HepG2 (cell line): ENCODE results near the gene ATRNL1. TPM values are rescaled to one million over a fixed set of nuclear protein-coding genes. Genes with fewer than 3 reads are reported as not detected.

Experiments
- ATAC-seq: fragments of 200-7000 bp; cut with Tn5 transposase; 3 replicates; pipeline ENCODE4 v1.9.1; 2020; ENCODE audit warnings: mild to moderate bottlenecking, moderate library complexity
- BruUV-seq: library from RNA; stranded (reverse); fragments of 400-500 nt; replicated peaks from 2 replicates; lab custom pipeline; 2021; lab: Mats Ljungman, UMichigan
- CTCF ChIA-PET: fragments of 300-600 bp; formaldehyde crosslinking; extraction: SDS; loops from one replicate; lab custom pipeline; 2021; ENCODE audit warnings: low total read pairs, inconsistent platforms, low intra/inter-chr PET ratio; lab: Yijun Ruan, JAX
- POLR2A ChIA-PET: fragments of 350-600 bp; sonication (Branson Sonifier 250); formaldehyde crosslinking; loops from one replicate; lab custom pipeline; 2020; ENCODE audit warnings: antibody characterized with exemption, inconsistent platforms; lab: Yijun Ruan, JAX
- DNase-seq: peaks from one replicate; pipeline ENCODE4 v3.0.0-alpha.2; 2015; ENCODE audit warnings: low spot score
- FAIRE-seq: peaks from 3 replicates; lab custom pipeline; 2011; peaks lifted over from hg19 to GRCh38; lab: Jason Lieb, UNC
- H2AFZ ChIP-seq: one replicate; pipeline ENCODE4 v1.6.1; 2011; ENCODE audit warnings: low read length, inconsistent platforms
- H3K27ac ChIP-seq: fragments of 300-600 bp; 3 replicates; pipeline ENCODE4 v1.8.0; 2011; ENCODE audit warnings: mixed run types, mild to moderate bottlenecking, mixed read lengths, low read length, inconsistent platforms; ENCODE audit not compliant: insufficient read depth; ENCODE audit errors: extremely low read length
- H3K27me3 ChIP-seq, 2 experiments: fragments of 200-600 bp in 1 of 2; 2 replicates in 1 of 2; 3 replicates in 1 of 2; pipeline versions ENCODE4 v1.6.0 to v1.8.0; 2011; ENCODE audit warnings: low read length in 2 of 2, mild to moderate bottlenecking in 2 of 2, moderate library complexity in 2 of 2, inconsistent platforms in 1 of 2; ENCODE audit not compliant: insufficient read depth in 2 of 2, control insufficient read depth in 1 of 2
- H3K36me3 ChIP-seq, 2 experiments: fragments of 200-600 bp in 1 of 2; replicated peaks in 1 of 2; 2 replicates in 1 of 2; 3 replicates in 1 of 2; pipeline versions ENCODE4 v1.5.1 to v1.8.0; 2011; ENCODE audit warnings: low read length in 2 of 2, inconsistent platforms in 1 of 2; ENCODE audit not compliant: insufficient read depth in 2 of 2, control insufficient read depth in 1 of 2
- H3K4me1 ChIP-seq: 2 replicates; pipeline ENCODE4 v1.5.1; 2012; ENCODE audit warnings: low read length, inconsistent platforms; ENCODE audit not compliant: insufficient read depth
- H3K4me2 ChIP-seq: 2 replicates; pipeline ENCODE4 v1.6.0; 2011; ENCODE audit warnings: low read depth, low read length, inconsistent platforms
- H3K4me3 ChIP-seq, 3 experiments: fragments of 200-600 bp in 1 of 3; sonication (generic), shearing (Covaris generic) in 1 of 3; replicated peaks in 1 of 3; 2 replicates each; pipeline ENCODE4 v1.5.1; 2011 to 2016; ENCODE audit warnings: low read length in 3 of 3, inconsistent platforms in 2 of 3, low read depth in 2 of 3, mild to moderate bottlenecking in 2 of 3, control low read depth in 1 of 3, mixed read lengths in 1 of 3; ENCODE audit not compliant: insufficient read depth in 1 of 3
- H3K79me2 ChIP-seq: one replicate; pipeline ENCODE4 v1.6.1; 2011; ENCODE audit warnings: low read length, inconsistent platforms; ENCODE audit not compliant: insufficient read depth
- H3K9ac ChIP-seq: 2 replicates; pipeline ENCODE4 v1.6.0; 2011; ENCODE audit warnings: mild to moderate bottlenecking, low read depth, low read length, inconsistent platforms; ENCODE audit not compliant: insufficient read depth
- H3K9me3 ChIP-seq: 2 replicates; pipeline ENCODE4 v1.5.1; 2012; ENCODE audit warnings: mild to moderate bottlenecking, low read length
- H4K20me1 ChIP-seq: 2 replicates; pipeline ENCODE4 v1.6.0; 2011; ENCODE audit warnings: inconsistent platforms, mild to moderate bottlenecking, low read length, moderate library complexity; ENCODE audit not compliant: insufficient read depth
- BATF2 ChIP-seq: sonication (generic); formaldehyde crosslinking; IDR thresholded peaks from 2 replicates; pipeline ENCODE4 v1.8.0; 2022; ENCODE audit warnings: mild to moderate bottlenecking, missing genetic modification reagents, moderate library complexity
- DPF2 ChIP-seq: sonication (generic); formaldehyde crosslinking; IDR thresholded peaks from 2 replicates; pipeline ENCODE4 v1.4.0; 2020; ENCODE audit warnings: mild to moderate bottlenecking, low read depth, missing genetic modification reagents, borderline replicate concordance
- KLF16 ChIP-seq, 2 experiments: sonication (generic) in 1 of 2; formaldehyde crosslinking in 1 of 2; IDR thresholded peaks; 2 replicates each; pipeline versions ENCODE4 v1.6.1 to v1.8.0; 2016 to 2023; ENCODE audit warnings: missing genetic modification reagents in 2 of 2, missing compliant biosample characterization in 1 of 2
- PRDM10 ChIP-seq: sonication (generic); formaldehyde crosslinking; IDR thresholded peaks from 2 replicates; pipeline ENCODE4 v1.4.0; 2020; ENCODE audit warnings: low read depth, missing genetic modification reagents
- ZBTB14 ChIP-seq: sonication (generic); formaldehyde crosslinking; IDR thresholded peaks from 2 replicates; pipeline ENCODE4 v1.4.0; 2020; ENCODE audit warnings: missing genetic modification reagents
- ZBTB7A ChIP-seq: sonication (generic); formaldehyde crosslinking; IDR thresholded peaks from 2 replicates; pipeline ENCODE4 v1.8.0; 2022; ENCODE audit warnings: mild to moderate bottlenecking, missing genetic modification reagents
- ZNF34 ChIP-seq: sonication (generic); formaldehyde crosslinking; IDR thresholded peaks from 2 replicates; pipeline ENCODE4 v1.4.0; 2020; ENCODE audit warnings: mild to moderate bottlenecking, missing genetic modification reagents, borderline replicate concordance
- ZNF441 ChIP-seq: sonication (generic); formaldehyde crosslinking; IDR thresholded peaks from 2 replicates; pipeline ENCODE4 v1.7.0; 2021; ENCODE audit warnings: missing genetic modification reagents, borderline replicate concordance
- ZNF781 ChIP-seq: sonication (generic); formaldehyde crosslinking; IDR thresholded peaks from 2 replicates; pipeline ENCODE4 v1.5.1; 2020; ENCODE audit warnings: borderline replicate concordance, mild to moderate bottlenecking, missing genetic modification reagents; ENCODE audit errors: not compliant biosample characterization
- WGBS: methylation state at CpG from one replicate; pipeline ENCODE4 v1.1.6; 2017; ENCODE audit warnings: low lambda C conversion rate; 5-methylcytosine and 5-hydroxymethylcytosine counted together
- in situ Hi-C: cut with HindIII; loops from 2 replicates; pipeline ENCODE4 v1.10.0; 2017; ENCODE audit warnings: low pct_unique_long_range_greater_than_20kb; ENCODE audit not compliant: extremely low pct_ligation_motif_present
- intact Hi-C: fragments of 100-400 bp; cut with micrococcal nuclease; formaldehyde crosslinking; loops from one replicate; pipeline ENCODE4 v1.10.0; 2022; ENCODE audit not compliant: unreplicated experiment
- polyA plus RNA-seq, 8 experiments: library from polyadenylated mRNA; depleted of rRNA in 3 of 8; stranded (reverse) in 7 of 8; unstranded in 1 of 8; fragments of >200 nt; fragmentation: Illumina TruSeq in 4 of 8; extraction: Trizol in 4 of 8; gene quantifications; 2 replicates each; pipeline versions ENCODE4 v1.2.1 to v1.2.3, GENCODE V29; 2011 to 2016; ENCODE audit warnings: low read depth in 4 of 8, missing spikeins in 1 of 8, mixed read lengths in 1 of 8; ENCODE audit not compliant: insufficient read depth in 1 of 8
- total RNA-seq, 5 experiments: library from RNA; depleted of rRNA; stranded (reverse); fragments of >200 nt; fragmentation: Illumina TruSeq; extraction: Trizol; gene quantifications; 2 replicates each; pipeline ENCODE4 v1.2.3, GENCODE V29; 2016; ENCODE audit warnings: low read depth in 1 of 5

Gene ATRNL1
- total and polyA plus RNA-seq, 2 of the 13 experiments (the other 11 are each of a cell fraction or from before 2014, with no cell fraction given): 0.04 TPM; not detected in 1

- no peak overlapping the region for H3K4me2 ChIP-seq
- ATAC-seq: no peak
- no peaks in the 10 kb centered on the region for H3K36me3 ChIP-seq
- H4K20me1 ChIP-seq: no peaks in the 10 kb centered on the region
- no TSS peak for BruUV-seq
- in situ Hi-C loops: no loop called here
- no peaks in the 10 kb centered on the region for H3K27me3 ChIP-seq
- H3K4me3 ChIP-seq: no peak overlapping the region
- no peaks in the 10 kb centered on the region for H3K79me2 ChIP-seq
- WGBS: 2% methylated on average over 3 of the region's 3 CpGs
- DNase-seq: no peak
- ChIA-PET POLR2A (no interaction called here), CTCF (no interaction called here)
- intact Hi-C loops: no loop called here
- no peak overlapping the region for H2AFZ ChIP-seq
- no peak for TF ChIP-seq ZBTB7A
- no peak for FAIRE-seq
- no peak overlapping the region for H3K27ac ChIP-seq
- H3K4me1 ChIP-seq: no peaks in the 10 kb centered on the region
- no peak overlapping the region for H3K9ac ChIP-seq
- no peaks in the 10 kb centered on the region for H3K9me3 ChIP-seq
Observed at GRCh38 chr10:115117301-115117700, 24.1 kb downstream of the ATRNL1 start.

- H3K4me1 ChIP-seq: no peaks in the 10 kb centered on the region
- no peaks in the 10 kb centered on the region for H4K20me1 ChIP-seq
- H3K4me2 ChIP-seq: no peak overlapping the region
- no peak overlapping the region for H2AFZ ChIP-seq
- H3K27me3 ChIP-seq: no peaks in the 10 kb centered on the region
- no TSS peak for BruUV-seq
- H3K9ac ChIP-seq: no peak overlapping the region
- CTCF ChIA-PET: no interaction called here
- no peak overlapping the region for H3K4me3 ChIP-seq
- no peak overlapping the region for H3K27ac ChIP-seq
- FAIRE-seq: no peak
- no peak for DNase-seq
- intact Hi-C loops: no loop called here
- no peak for ATAC-seq
- in situ Hi-C loops: no loop called here
- POLR2A ChIA-PET: no interaction called here
- WGBS: 8% methylated on average over 1 of the region's 1 CpG
- no peaks in the 10 kb centered on the region for H3K9me3 ChIP-seq
- no peaks in the 10 kb centered on the region for H3K36me3 ChIP-seq
- no peaks in the 10 kb centered on the region for H3K79me2 ChIP-seq
- TF ChIP-seq KLF16 (CRISPR knock-in tag; IDR thresholded peaks at IDR 0.05): no peak
- no peak for TF ChIP-seq BATF2 (CRISPR knock-in tag)
- no peak for TF ChIP-seq PRDM10 (CRISPR knock-in tag)
- no peak for TF ChIP-seq ZNF441 (CRISPR knock-in tag)
- no peak for TF ChIP-seq DPF2 (CRISPR knock-in tag)
- no peak for TF ChIP-seq ZNF34 (CRISPR knock-in tag)
- no peak for TF ChIP-seq ZNF781 (CRISPR knock-in tag)
- no peak for TF ChIP-seq ZBTB14
Observed at GRCh38 chr10:115118346-115118745, 25.2 kb downstream of the ATRNL1 start.
